B cell (primary cell): ENCODE measurements around the gene HNRNPLL. TPM values are rescaled to one million over a fixed set of nuclear protein-coding genes. Genes with fewer than 3 reads are reported as not detected.
"Not testable (repeated sequence)": the region's sequence is repeated elsewhere in the genome, so short reads cannot be mapped to it uniquely, and the experiment has no call there.

Experiments used
- ATAC-seq: fragments of 200-7000 bp; cut with Tn5 transposase; one replicate; pipeline ENCODE4 v1.10.0; 2021; ENCODE audit warnings: low read depth, mild to moderate bottlenecking, moderate number of reproducible peaks, moderate library complexity
- CTCF ChIA-PET: fragments of 350-600 bp; sonication (Branson Sonifier 250); formaldehyde crosslinking; loops from one replicate; lab custom pipeline; 2021; ENCODE audit warnings: antibody characterized with exemption, inconsistent platforms; lab: Charles Lee
- POLR2A ChIA-PET: fragments of 350-600 bp; sonication (Branson Sonifier 250); formaldehyde crosslinking; loops from one replicate; lab custom pipeline; 2021; ENCODE audit warnings: antibody characterized with exemption; lab: Charles Lee
- DNase-seq: peaks from one replicate; pipeline ENCODE4 v3.0.0; 2013
- H2AFZ ChIP-seq: 2 replicates; pipeline ENCODE4 v1.6.1; 2012; ENCODE audit warnings: mild to moderate bottlenecking, low read depth, low read length; ENCODE audit not compliant: insufficient read depth, poor library complexity, severe bottlenecking
- H3K27ac ChIP-seq, 2 donors: 1 replicate in 1 of 2; 2 replicates in 1 of 2; pipeline ENCODE4 v1.5.1; 2012 to 2013; ENCODE audit warnings: low read length in 2 of 2, mild to moderate bottlenecking in 2 of 2, moderate library complexity in 1 of 2
- H3K27me3 ChIP-seq, 4 experiments: fragments of 200-600 bp in 1 of 4; sonication (generic) in 1 of 4; replicated peaks in 1 of 4; 1 replicate in 2 of 4; 2 replicates in 2 of 4; pipeline versions ENCODE4 v1.6.1 to v1.7.0; 2013 to 2016; ENCODE audit warnings: low read length in 3 of 4, mild to moderate bottlenecking in 2 of 4, mixed read lengths in 1 of 4, moderate library complexity in 1 of 4; ENCODE audit not compliant: insufficient read depth in 4 of 4, control insufficient read depth in 3 of 4; ENCODE audit errors: control extremely low read depth in 1 of 4
- H3K36me3 ChIP-seq, 2 experiments: replicated peaks in 1 of 2; 1 replicate in 1 of 2; 2 replicates in 1 of 2; pipeline versions ENCODE4 v1.6.1 to v1.7.1; 2013; ENCODE audit warnings: low read length in 1 of 2; ENCODE audit not compliant: insufficient read depth in 2 of 2, control insufficient read depth in 1 of 2; ENCODE audit errors: control extremely low read depth in 1 of 2, extremely low read depth in 1 of 2
- H3K4me1 ChIP-seq, 2 donors: fragments of 200-600 bp in 1 of 2; sonication (generic) in 1 of 2; 1 replicate in 1 of 2; 2 replicates in 1 of 2; pipeline versions ENCODE4 v1.5.1 to v1.6.1; 2013 to 2017; ENCODE audit warnings: low read length in 2 of 2; ENCODE audit not compliant: control insufficient read depth in 2 of 2, insufficient read depth in 2 of 2
- H3K4me2 ChIP-seq: replicated peaks from 2 replicates; pipeline ENCODE3; 2012; ENCODE audit warnings: mild to moderate bottlenecking, low read depth, low read length; ENCODE audit not compliant: poor library complexity, severe bottlenecking
- H3K4me3 ChIP-seq, 5 experiments: fragments of 200-600 bp in 1 of 5; sonication (generic) in 1 of 5; 1 replicate in 3 of 5; 2 replicates in 2 of 5; pipeline versions ENCODE4 v1.5.1 to v1.7.0; 2011 to 2016; ENCODE audit warnings: low read length in 4 of 5, mild to moderate bottlenecking in 4 of 5, low read depth in 2 of 5, control low read depth in 1 of 5, moderate library complexity in 1 of 5; ENCODE audit not compliant: insufficient read depth in 1 of 5; ENCODE audit errors: control extremely low read depth in 1 of 5, extremely low read depth in 1 of 5
- H3K79me2 ChIP-seq: fragments of 200-600 bp; sonication (generic); one replicate; pipeline ENCODE4 v1.6.0; 2016; ENCODE audit warnings: low read length; ENCODE audit not compliant: control insufficient read depth, insufficient read depth
- H3K9ac ChIP-seq: fragments of 200-600 bp; sonication (generic); 2 replicates; pipeline ENCODE4 v1.6.1; 2017; ENCODE audit warnings: mild to moderate bottlenecking, low read length, moderate library complexity
- H3K9me3 ChIP-seq, 3 donors: one replicate each; pipeline versions ENCODE4 v1.6.1 to v1.7.1; 2013; ENCODE audit warnings: low read length in 2 of 3; ENCODE audit not compliant: control insufficient read depth in 2 of 3, insufficient read depth in 1 of 3; ENCODE audit errors: control extremely low read depth in 1 of 3
- H4K20me1 ChIP-seq: 2 replicates; pipeline ENCODE4 v1.6.0; 2012; ENCODE audit warnings: mild to moderate bottlenecking, low read length; ENCODE audit not compliant: insufficient read depth, control insufficient read depth, poor library complexity, severe bottlenecking
- H3K27ac Mint-ChIP-seq: one replicate; pipeline ENCODE4 v1.8.0; 2021; ENCODE audit warnings: mixed read lengths
- H3K27me3 Mint-ChIP-seq: one replicate; pipeline ENCODE4 v1.8.0; 2021; ENCODE audit warnings: mixed read lengths
- H3K4me1 Mint-ChIP-seq: one replicate; pipeline ENCODE4 v1.8.0; 2021; ENCODE audit warnings: mixed read lengths
- H3K4me3 Mint-ChIP-seq: one replicate; pipeline ENCODE4 v1.8.0; 2021; ENCODE audit warnings: mixed read lengths
- H3K9me3 Mint-ChIP-seq: one replicate; pipeline ENCODE4 v1.8.0; 2022; ENCODE audit warnings: mixed read lengths; ENCODE audit not compliant: insufficient read depth
- CTCF ChIP-seq: fragments of 200-600 bp; IDR thresholded peaks from one replicate; pipeline ENCODE4 v1.8.0; 2022; ENCODE audit warnings: antibody characterized with exemption, mild to moderate bottlenecking
- EZH2 ChIP-seq: IDR thresholded peaks from 2 replicates; pipeline ENCODE4 v1.6.1; 2012; ENCODE audit warnings: borderline replicate concordance, low read depth, mild to moderate bottlenecking, moderate library complexity, low read length; ENCODE audit not compliant: insufficient read depth, poor library complexity, severe bottlenecking
- WGBS: methylation state at CpG from one replicate; pipeline ENCODE4 v1.1.5; 2013; ENCODE audit warnings: missing lambda C conversion rate; ENCODE audit not compliant: insufficient coverage; 5-methylcytosine and 5-hydroxymethylcytosine counted together
- intact Hi-C: fragments of 100-400 bp; cut with micrococcal nuclease; formaldehyde crosslinking; loops from one replicate; pipeline ENCODE4 v1.10.0; 2022
- polyA plus RNA-seq: library from polyadenylated mRNA; depleted of rRNA; stranded (reverse); fragments of >200 nt; gene quantifications from 2 replicates; pipeline ENCODE4 v1.2.3, GENCODE V29; 2012
- total RNA-seq, 2 donors: library from RNA; stranded (reverse); fragments of 120-200 nt in 1 of 2; gene quantifications; 1 replicate in 1 of 2; 2 replicates in 1 of 2; pipeline versions ENCODE4 v1.2.3 to v1.2.4, GENCODE V29; 2013 to 2022

HNRNPLL gene
- total and polyA plus RNA-seq, 2 donors (not counting 1 experiment from before 2014, with no cell fraction given): 2.1 to 6.7 TPM

DNA sequence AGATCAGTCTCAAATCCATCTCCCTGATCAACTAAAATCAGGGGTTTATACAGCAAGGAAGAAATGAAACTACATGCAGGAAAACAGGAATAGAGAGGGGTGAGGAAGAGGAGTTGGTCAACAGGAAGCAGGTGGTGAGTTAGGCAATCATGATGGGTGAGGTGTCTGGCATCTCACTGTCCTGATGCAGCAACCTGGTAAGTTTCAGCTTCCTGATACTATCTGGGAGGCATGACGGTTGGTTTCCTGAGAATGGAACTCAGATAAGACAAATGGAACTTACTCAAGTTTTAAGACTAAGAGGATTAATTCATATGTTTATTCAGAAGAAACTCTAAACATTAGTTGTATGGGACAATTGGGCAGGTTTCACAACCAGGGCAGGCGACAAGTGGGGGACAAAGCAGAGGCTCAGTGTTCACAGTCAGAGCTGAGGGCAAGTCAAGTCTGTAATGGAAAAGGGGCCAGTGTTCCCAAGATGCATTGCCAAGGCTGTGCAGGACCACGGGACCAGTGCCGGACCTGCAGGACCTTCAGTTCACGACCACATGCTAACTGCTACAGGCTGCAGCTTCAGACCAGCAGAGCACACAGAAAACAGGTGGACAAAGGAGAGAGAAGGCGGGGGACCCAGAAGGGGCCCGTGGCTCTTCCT, 45.5 kb upstream of the HNRNPLL start:
- Histone ChIP-seq H3K27ac (no peak overlapping the region), H3K9me3 (peaks cover 0 to 6% (median 0%) of the 10 kb centered on the region in 3 donors), H4K20me1 (no peaks in the 10 kb centered on the region), H3K79me2 (no peaks in the 10 kb centered on the region), H3K36me3 (no peaks in the 10 kb centered on the region), H3K4me2 (no peak overlapping the region), H3K27me3 (no peaks in the 10 kb centered on the region), H3K4me3 (no peak overlapping the region), H3K9ac (no peak overlapping the region), H3K4me1 (peaks cover 8 to 16% of the 10 kb centered on the region in 2 donors), H2AFZ (no peak overlapping the region)
- Mint-ChIP-seq H3K4me1 (peaks cover 14% of the 10 kb centered on the region), H3K27me3 (peaks cover 13% of the 10 kb centered on the region), H3K9me3 (peaks cover 2% of the 10 kb centered on the region), H3K27ac (no peak overlapping the region), H3K4me3 (no peak overlapping the region)
- WGBS: 96% methylated on average over 4 of the region's 7 CpGs
- ATAC-seq: no peak
- TF ChIP-seq EZH2 (no peak), CTCF (no peak)
- no peak for DNase-seq
- intact Hi-C loops: no loop called here
- ChIA-PET POLR2A (no interaction called here), CTCF (no interaction called here)

DNA sequence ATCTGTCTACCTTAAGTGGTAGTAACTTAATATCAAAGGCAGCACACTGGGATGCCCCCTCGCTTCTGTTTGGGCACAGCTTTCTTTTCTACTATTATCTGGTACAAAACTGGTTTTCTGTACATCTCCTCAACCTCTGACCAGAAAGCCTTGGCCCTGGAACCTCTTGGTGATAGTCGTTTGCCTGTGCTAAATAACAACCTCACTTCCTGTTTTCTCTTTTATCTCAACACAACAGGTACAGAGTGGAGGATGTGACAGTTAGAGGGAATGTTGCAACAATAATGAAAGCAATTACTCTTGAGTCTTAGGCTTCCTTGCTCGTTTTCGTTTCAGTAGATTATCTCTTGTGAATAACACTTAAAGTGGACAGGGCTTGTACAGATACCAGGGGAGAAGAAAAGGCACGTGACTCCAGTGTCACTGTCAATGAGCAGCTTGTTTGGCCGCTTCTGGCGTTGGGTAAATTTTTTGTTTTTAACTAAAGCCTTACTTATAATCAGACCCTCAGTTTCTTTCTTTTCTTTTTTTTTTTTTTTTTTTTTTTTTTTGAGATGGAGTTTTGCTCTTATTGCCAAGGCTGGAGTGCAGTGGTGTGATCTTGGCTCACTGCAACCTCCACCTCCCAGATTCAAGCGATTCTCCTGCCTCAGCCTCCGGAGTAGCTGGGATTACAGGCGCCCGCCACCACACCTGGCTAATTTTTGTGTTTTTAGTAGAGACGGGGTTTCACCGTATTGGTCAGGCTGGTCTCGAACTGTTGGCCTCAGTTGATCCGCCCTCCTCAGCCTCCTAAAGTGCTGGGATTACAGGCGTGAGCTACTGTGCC, 41.2 kb upstream of the HNRNPLL start:
- DNase-seq, ATAC-seq, H3K27ac Mint-ChIP-seq, CTCF ChIA-PET, H3K4me1 ChIP-seq, H4K20me1 ChIP-seq, H3K27me3 Mint-ChIP-seq, H3K36me3 ChIP-seq, H2AFZ ChIP-seq, H3K4me1 Mint-ChIP-seq, H3K4me3 ChIP-seq, H3K79me2 ChIP-seq, H3K9me3 Mint-ChIP-seq, intact Hi-C loops, H3K4me2 ChIP-seq, H3K27me3 ChIP-seq, H3K4me3 Mint-ChIP-seq, H3K9ac ChIP-seq, POLR2A ChIA-PET, H3K27ac ChIP-seq: not testable (repeated sequence)
- peaks cover 0 to 12% (median 0%) of the 10 kb centered on the region in 3 donors for H3K9me3 ChIP-seq
- 77% methylated on average over 7 of the region's 16 CpGs for WGBS
